K562 (cell line): ENCODE measurements around the gene ANKRD13B. TPM values are rescaled to one million over a fixed set of nuclear protein-coding genes. Genes with fewer than 3 reads are reported as not detected.

Experiments
- CTBP1 ChIP-seq: fragments of 450-650 bp; IDR thresholded peaks from 2 replicates; pipeline ENCODE4 v1.6.1; 2016; ENCODE audit warnings: borderline replicate concordance
- ESRRA ChIP-seq: fragments of 450-650 bp; IDR thresholded peaks from 2 replicates; pipeline ENCODE4 v1.6.1; 2014; ENCODE audit warnings: low read depth, mild to moderate bottlenecking, moderate library complexity, borderline replicate concordance
- NFIX ChIP-seq: fragments of 250-450 bp; sonication (Bioruptor Pico); IDR thresholded peaks from 2 replicates; pipeline ENCODE4 v1.4.0; 2020; ENCODE audit warnings: low read depth, mild to moderate bottlenecking, moderate library complexity
- POLR2B ChIP-seq: fragments of 450-650 bp; IDR thresholded peaks from 2 replicates; pipeline ENCODE4 v1.6.1; 2018; ENCODE audit warnings: low read depth; ENCODE audit not compliant: partially characterized antibody
- ZEB2 ChIP-seq: fragments of 450-650 bp; IDR thresholded peaks from 2 replicates; pipeline ENCODE4 v1.6.1; 2016
- ZNF146 ChIP-seq: IDR thresholded peaks from one replicate; pipeline ENCODE4 v1.6.1; 2018; ENCODE audit warnings: missing compliant biosample characterization; ENCODE audit not compliant: unreplicated experiment
- ZNF584 ChIP-seq: fragments of 200-800 bp; sonication (Bioruptor generic); IDR thresholded peaks from 2 replicates; pipeline ENCODE4 v1.6.1; 2016; ENCODE audit warnings: low read depth, mild to moderate bottlenecking, missing genetic modification characterization, missing compliant biosample characterization
- ZNF830 ChIP-seq: fragments of 250-450 bp; sonication (Bioruptor Pico); IDR thresholded peaks from 2 replicates; pipeline ENCODE4 v1.5.0; 2021; ENCODE audit warnings: mild to moderate bottlenecking
- ZSCAN32 ChIP-seq: fragments of 450-650 bp; formaldehyde crosslinking; IDR thresholded peaks from 2 replicates; pipeline ENCODE4 v1.4.0; 2020; ENCODE audit warnings: mild to moderate bottlenecking, moderate library complexity
- polyA plus RNA-seq, 8 experiments: library from polyadenylated mRNA; depleted of rRNA in 4 of 8; stranded (reverse) in 5 of 8; unstranded in 3 of 8; fragments of >200 nt; fragmentation: Nextera tagmentation in 2 of 8; fragmentation: Illumina TruSeq in 1 of 8; extraction: Ambion mirVana in 2 of 8; extraction: Trizol in 1 of 8; gene quantifications; 2 replicates each; pipeline versions ENCODE4 v1.2.1 to v1.2.3, GENCODE V29; 2011 to 2014; ENCODE audit warnings: inconsistent platforms in 1 of 8, missing spikeins in 1 of 8
- total RNA-seq, 7 experiments: library from RNA; depleted of rRNA in 6 of 7; stranded (reverse); fragments of >200 nt in 6 of 7; fragmentation: Illumina TruSeq in 2 of 7; extraction: Trizol in 2 of 7; gene quantifications; 2 replicates each; pipeline versions ENCODE4 v1.2.1 to v1.2.3, GENCODE V29; 2011 to 2021; ENCODE audit warnings: low replicate concordance in 1 of 7
- TF ChIP-seq, protein P1 (sequence below): fragments of 250-450 bp; sonication (Bioruptor Pico); IDR thresholded peaks from 2 replicates; pipeline ENCODE4 v1.5.0; 2022; ENCODE audit warnings: mild to moderate bottlenecking
- TF ChIP-seq, protein P2 (sequence below): sonication (generic); formaldehyde crosslinking; IDR thresholded peaks from 2 replicates; pipeline ENCODE4 v1.8.0; 2023; ENCODE audit warnings: mild to moderate bottlenecking, missing genetic modification reagents
- TF ChIP-seq, protein P3 (sequence below), 3 experiments: fragments of 200-800 bp in 1 of 3; fragments of 250-450 bp in 1 of 3; fragments of 450-650 bp in 1 of 3; sonication (Bioruptor Pico) in 1 of 3; sonication (Bioruptor generic) in 1 of 3; formaldehyde crosslinking in 1 of 3; IDR thresholded peaks; 2 replicates each; pipeline versions ENCODE4 v1.6.1 to v1.8.0; 2016 to 2022; ENCODE audit warnings: mild to moderate bottlenecking in 2 of 3, missing genetic modification characterization in 2 of 3, missing compliant biosample characterization in 1 of 3, moderate library complexity in 1 of 3
- TF ChIP-seq, protein P4 (sequence below), 2 experiments: fragments of 250-450 bp in 1 of 2; fragments of 450-650 bp in 1 of 2; sonication (Bioruptor Pico) in 1 of 2; IDR thresholded peaks; 2 replicates each; pipeline versions ENCODE4 v1.6.1 to v1.8.0; 2016 to 2021; ENCODE audit warnings: mild to moderate bottlenecking in 2 of 2, moderate library complexity in 2 of 2, missing compliant biosample characterization in 1 of 2, missing genetic modification characterization in 1 of 2
- TF ChIP-seq, protein P5 (sequence below): fragments of 250-450 bp; sonication (Bioruptor Pico); IDR thresholded peaks from 2 replicates; pipeline ENCODE4 v1.4.0; 2020; ENCODE audit warnings: borderline replicate concordance
- TF ChIP-seq, protein P6 (sequence below): fragments of 450-650 bp; IDR thresholded peaks from 2 replicates; pipeline ENCODE4 v1.6.1; 2016; ENCODE audit warnings: missing biosample characterization, missing genetic modification characterization

Gene ANKRD13B
- total and polyA plus RNA-seq, 9 of the 15 experiments (the other 6 are each of a cell fraction or from before 2014, with no cell fraction given), result 0.15 to 28.1 (median 4.6) TPM

DNA sequence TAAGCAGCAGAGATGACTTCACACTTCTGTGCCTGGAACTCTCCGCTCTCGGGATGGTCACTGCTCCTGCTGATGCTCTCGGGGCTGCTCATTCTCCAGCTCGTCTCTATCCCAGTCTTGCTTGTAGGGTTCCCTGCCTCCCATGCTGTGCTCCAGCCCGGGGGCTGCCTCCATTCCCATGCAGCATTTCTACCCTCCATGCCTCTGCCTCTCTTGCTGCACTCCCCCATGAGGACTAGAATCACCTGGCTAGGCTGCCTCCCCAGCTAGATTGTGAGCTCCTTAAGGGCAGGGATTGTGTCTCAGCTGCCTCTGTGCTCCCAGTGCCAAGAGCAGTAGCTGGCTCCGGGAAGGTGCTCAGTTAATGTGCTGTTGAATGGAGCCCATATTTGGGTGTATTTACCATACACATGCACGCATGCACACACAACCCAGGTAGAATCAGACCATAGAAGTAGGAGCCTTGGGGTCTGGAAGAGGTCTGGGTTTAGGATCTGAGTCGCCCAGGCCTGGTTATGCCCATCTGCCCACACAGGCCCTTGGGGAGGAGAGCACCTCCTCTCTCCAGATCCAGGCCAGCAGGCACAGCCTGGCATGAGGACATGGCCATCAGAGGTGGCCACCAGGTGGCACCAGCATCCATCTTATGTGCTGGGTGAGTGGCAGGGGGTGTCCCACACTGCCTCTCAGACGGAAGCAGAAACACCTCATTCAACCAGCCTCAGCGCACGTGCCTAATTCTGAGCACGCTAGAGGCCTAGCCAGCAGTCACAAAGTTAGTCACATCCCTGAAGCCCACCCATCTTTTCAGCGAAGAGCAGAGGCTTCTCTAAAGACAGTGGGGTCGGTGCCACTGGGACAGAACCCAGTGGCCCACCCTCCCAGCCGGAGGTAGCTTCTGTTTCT lies 12.8 kb upstream of the ANKRD13B start (continued):
- TF ChIP-seq, protein P1, sequence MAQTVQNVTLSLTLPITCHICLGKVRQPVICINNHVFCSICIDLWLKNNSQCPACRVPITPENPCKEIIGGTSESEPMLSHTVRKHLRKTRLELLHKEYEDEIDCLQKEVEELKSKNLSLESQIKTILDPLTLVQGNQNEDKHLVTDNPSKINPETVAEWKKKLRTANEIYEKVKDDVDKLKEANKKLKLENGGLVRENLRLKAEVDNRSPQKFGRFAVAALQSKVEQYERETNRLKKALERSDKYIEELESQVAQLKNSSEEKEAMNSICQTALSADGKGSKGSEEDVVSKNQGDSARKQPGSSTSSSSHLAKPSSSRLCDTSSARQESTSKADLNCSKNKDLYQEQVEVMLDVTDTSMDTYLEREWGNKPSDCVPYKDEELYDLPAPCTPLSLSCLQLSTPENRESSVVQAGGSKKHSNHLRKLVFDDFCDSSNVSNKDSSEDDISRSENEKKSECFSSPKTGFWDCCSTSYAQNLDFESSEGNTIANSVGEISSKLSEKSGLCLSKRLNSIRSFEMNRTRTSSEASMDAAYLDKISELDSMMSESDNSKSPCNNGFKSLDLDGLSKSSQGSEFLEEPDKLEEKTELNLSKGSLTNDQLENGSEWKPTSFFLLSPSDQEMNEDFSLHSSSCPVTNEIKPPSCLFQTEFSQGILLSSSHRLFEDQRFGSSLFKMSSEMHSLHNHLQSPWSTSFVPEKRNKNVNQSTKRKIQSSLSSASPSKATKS, result no peak
- TF ChIP-seq, protein P2, sequence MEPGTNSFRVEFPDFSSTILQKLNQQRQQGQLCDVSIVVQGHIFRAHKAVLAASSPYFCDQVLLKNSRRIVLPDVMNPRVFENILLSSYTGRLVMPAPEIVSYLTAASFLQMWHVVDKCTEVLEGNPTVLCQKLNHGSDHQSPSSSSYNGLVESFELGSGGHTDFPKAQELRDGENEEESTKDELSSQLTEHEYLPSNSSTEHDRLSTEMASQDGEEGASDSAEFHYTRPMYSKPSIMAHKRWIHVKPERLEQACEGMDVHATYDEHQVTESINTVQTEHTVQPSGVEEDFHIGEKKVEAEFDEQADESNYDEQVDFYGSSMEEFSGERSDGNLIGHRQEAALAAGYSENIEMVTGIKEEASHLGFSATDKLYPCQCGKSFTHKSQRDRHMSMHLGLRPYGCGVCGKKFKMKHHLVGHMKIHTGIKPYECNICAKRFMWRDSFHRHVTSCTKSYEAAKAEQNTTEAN (CRISPR knock-in tag), result no peak
- TF ChIP-seq ZNF830 (CRISPR knock-in tag), result no peak
- TF ChIP-seq POLR2B, result no peak
- TF ChIP-seq ZEB2, result no peak
- peak; percentile 17; the same call in 1 of the 2 replicates for TF ChIP-seq CTBP1
- no peak for TF ChIP-seq NFIX (CRISPR knock-in tag)
- no peak for TF ChIP-seq ZNF584 (CRISPR knock-in tag)
- TF ChIP-seq, protein P3, sequence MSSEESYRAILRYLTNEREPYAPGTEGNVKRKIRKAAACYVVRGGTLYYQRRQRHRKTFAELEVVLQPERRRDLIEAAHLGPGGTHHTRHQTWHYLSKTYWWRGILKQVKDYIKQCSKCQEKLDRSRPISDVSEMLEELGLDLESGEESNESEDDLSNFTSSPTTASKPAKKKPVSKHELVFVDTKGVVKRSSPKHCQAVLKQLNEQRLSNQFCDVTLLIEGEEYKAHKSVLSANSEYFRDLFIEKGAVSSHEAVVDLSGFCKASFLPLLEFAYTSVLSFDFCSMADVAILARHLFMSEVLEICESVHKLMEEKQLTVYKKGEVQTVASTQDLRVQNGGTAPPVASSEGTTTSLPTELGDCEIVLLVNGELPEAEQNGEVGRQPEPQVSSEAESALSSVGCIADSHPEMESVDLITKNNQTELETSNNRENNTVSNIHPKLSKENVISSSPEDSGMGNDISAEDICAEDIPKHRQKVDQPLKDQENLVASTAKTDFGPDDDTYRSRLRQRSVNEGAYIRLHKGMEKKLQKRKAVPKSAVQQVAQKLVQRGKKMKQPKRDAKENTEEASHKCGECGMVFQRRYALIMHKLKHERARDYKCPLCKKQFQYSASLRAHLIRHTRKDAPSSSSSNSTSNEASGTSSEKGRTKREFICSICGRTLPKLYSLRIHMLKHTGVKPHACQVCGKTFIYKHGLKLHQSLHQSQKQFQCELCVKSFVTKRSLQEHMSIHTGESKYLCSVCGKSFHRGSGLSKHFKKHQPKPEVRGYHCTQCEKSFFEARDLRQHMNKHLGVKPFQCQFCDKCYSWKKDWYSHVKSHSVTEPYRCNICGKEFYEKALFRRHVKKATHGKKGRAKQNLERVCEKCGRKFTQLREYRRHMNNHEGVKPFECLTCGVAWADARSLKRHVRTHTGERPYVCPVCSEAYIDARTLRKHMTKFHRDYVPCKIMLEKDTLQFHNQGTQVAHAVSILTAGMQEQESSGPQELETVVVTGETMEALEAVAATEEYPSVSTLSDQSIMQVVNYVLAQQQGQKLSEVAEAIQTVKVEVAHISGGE (CRISPR knock-in tag; IDR thresholded peaks at IDR 0.05), result no peak
- TF ChIP-seq ESRRA, result no peak
- TF ChIP-seq, protein P4, sequence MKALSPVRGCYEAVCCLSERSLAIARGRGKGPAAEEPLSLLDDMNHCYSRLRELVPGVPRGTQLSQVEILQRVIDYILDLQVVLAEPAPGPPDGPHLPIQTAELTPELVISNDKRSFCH (CRISPR knock-in tag; IDR thresholded peaks at IDR 0.05), result no peak
- TF ChIP-seq, protein P4 (tag; IDR thresholded peaks at IDR 0.05), result no peak
- TF ChIP-seq, protein P5, sequence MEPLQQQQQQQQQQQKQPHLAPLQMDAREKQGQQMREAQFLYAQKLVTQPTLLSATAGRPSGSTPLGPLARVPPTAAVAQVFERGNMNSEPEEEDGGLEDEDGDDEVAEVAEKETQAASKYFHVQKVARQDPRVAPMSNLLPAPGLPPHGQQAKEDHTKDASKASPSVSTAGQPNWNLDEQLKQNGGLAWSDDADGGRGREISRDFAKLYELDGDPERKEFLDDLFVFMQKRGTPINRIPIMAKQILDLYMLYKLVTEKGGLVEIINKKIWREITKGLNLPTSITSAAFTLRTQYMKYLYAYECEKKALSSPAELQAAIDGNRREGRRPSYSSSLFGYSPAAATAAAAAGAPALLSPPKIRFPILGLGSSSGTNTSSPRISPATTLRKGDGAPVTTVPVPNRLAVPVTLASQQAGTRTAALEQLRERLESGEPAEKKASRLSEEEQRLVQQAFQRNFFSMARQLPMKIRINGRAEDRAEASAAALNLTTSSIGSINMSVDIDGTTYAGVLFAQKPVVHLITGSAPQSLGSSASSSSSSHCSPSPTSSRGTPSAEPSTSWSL (CRISPR knock-in tag), result no peak
- TF ChIP-seq ZSCAN32, result no peak
- TF ChIP-seq, protein P6, sequence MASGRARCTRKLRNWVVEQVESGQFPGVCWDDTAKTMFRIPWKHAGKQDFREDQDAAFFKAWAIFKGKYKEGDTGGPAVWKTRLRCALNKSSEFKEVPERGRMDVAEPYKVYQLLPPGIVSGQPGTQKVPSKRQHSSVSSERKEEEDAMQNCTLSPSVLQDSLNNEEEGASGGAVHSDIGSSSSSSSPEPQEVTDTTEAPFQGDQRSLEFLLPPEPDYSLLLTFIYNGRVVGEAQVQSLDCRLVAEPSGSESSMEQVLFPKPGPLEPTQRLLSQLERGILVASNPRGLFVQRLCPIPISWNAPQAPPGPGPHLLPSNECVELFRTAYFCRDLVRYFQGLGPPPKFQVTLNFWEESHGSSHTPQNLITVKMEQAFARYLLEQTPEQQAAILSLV (tag), result no peak
- TF ChIP-seq ZNF146 (CRISPR knock-in tag), result no peak
